Measurements from ENCODE around the gene PDE4D.
"Not testable (repeated sequence)": the region's sequence is repeated elsewhere in the genome, so short reads cannot be mapped to it uniquely, and the experiment has no call there.

PDE4D gene

DNA sequence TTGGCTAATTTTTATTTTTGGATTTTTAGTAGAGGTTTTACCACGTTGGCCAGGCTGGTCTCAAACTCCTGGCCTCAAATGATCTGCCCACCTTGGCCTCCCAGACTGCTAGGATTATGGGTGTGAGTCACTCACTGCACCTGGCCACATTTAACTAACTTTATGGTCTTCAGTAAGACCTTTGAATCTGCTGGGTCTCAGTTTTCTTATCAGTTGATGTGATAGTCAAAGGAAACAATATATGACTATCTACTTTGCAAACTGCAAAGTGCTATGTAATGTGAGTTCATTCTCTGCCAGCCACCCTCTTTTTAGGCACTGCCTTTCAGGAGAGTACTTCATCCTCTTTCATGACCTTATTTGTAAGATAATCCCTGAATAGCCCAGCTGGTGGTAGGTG, 474.7 kb downstream of the PDE4D start:
- DNase-seq (ENCODE audit: low read depth), result no peak

DNA sequence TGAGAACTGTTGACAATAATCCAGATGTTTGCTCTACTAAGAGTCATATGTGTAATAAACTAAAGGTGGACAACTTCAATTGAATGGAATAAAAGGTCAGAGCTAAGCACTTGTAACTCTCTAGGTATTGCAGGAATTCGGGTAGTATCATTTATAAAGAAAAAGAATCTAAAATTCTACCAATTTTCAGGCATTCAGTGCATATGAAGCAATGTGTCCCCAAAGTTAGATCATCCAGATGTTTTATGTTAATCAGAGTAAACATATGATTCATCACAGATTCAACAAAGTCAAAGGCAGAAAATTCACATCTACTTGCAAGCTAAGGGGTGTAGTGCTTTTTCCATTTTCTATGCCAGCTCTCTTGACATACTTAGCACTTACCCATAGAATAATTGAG, 477.1 kb downstream of the PDE4D start:
- DNase-seq (ENCODE audit: low read depth), result no peak

DNA sequence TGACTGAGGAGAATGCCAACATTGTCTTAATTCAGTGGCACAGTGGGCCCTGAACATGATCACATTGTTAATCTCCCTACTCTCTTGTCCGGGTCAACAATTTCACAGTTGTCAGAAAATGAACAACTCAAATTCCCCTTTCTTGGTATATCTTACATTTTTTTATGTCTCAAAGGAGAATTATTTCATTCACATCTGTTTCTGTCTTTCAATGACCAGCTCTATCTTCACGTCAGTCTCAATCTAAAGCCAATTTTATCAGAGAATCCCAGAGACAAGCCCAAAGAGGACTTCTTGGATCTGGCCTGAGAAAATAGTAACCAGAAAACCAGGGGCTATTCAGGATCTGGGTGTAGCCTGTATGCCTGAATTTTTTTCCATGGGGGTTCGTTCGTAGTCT, 477.5 kb downstream of the PDE4D start:
- no peak for DNase-seq (ENCODE audit: low read depth)

DNA sequence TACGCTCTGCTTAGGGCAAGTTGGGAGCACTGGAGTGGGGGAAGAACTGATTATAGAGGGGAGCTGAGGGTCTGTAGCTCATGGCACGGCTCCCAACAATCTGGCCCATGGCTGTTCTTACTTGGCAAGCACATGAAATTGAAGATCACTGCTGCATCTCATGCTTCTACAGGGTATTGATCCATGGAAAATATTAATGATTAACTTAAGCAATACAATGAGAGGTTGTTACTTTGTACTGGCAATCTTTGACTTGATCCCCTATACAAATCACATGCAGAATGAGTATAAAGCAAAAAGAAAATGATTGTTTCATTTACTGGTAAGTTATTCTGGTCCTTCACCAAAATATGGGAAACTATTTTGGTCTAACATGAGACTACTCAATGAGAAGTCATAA, 481.1 kb downstream of the PDE4D start:
- no peak for DNase-seq (ENCODE audit: low read depth)

DNA sequence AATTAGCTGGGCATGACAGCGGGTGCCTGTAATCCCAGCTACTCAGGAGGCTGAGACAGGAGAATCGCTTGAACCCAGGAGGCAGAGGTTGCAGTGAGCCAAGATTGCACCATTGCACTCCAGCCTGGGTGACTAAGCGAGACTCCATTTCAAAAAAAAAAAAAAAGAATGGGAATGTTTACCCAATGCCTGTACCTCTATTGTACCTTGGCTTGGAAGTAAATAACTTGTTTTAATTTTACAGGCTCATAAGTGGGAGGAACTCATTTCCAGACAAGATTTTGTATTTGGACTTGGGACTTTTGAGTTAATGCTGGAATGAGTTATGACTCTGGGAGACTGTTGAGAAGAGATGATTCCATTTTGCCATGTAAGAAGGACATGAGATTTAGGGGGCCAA, 484.5 kb downstream of the PDE4D start:
- not testable (repeated sequence) for DNase-seq (ENCODE audit: low read depth)

DNA sequence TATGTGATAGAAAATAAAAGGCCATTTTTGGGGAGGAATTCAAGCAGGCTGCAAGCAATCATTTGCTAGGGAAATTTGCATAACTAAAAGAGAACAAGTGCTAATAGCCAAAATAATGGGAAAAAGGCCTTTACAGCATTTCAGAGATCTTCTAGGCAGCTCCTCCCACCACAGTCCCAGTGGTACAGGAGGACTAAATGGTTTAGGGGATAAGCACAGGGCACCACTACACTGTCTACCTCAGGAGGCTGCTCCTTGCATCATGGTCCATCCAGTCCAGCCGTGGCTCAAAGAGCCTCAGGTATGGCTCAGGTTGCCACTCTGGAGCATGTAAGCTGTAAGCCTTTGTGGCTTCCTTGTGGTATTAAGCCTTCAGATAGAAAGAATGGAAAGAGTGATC, 485.6 kb downstream of the PDE4D start:
- no peak for DNase-seq (ENCODE audit: low read depth)

DNA sequence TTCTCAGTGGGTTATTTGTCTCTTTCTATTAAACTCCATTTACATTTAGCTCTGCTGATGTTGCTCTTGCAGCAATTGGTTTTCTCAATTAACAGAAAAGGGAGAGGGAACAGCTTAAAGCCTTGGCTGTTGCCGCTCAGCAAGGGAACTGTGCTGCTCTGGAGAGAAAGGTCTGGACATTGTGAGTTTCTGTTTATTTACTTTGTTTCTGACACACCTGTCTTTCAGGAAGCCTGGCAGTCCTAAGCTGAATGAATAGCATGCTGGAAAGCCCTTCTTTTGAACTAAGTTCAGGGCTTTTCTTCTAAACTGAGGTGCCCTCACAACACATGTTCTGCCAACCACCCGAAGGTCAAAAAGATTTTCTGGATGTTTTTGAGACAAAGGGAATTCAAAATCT, 491.9 kb downstream of the PDE4D start:
- DNase-seq (ENCODE audit: low read depth), result no peak

DNA sequence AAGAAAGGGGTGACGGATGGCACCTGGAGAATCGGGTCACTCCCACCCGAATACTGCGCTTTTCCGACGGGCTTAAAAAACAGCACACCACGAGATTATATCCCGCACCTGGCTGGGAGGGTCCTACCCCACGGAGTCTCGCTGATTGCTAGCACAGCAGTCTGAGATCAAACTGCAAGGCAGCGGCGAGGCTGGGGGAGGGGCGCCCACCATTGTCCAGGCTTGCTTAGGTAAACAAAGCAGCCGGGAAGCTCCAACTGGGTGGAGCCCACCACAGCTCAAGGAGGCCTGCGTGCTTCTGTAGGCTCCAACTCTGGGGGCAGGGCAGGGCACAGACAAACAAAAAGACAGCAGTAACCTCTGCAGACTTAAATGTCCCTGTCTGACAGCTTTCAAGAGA, 498.6 kb downstream of the PDE4D start:
- DNase-seq (ENCODE audit: low read depth), result not testable (repeated sequence)

DNA sequence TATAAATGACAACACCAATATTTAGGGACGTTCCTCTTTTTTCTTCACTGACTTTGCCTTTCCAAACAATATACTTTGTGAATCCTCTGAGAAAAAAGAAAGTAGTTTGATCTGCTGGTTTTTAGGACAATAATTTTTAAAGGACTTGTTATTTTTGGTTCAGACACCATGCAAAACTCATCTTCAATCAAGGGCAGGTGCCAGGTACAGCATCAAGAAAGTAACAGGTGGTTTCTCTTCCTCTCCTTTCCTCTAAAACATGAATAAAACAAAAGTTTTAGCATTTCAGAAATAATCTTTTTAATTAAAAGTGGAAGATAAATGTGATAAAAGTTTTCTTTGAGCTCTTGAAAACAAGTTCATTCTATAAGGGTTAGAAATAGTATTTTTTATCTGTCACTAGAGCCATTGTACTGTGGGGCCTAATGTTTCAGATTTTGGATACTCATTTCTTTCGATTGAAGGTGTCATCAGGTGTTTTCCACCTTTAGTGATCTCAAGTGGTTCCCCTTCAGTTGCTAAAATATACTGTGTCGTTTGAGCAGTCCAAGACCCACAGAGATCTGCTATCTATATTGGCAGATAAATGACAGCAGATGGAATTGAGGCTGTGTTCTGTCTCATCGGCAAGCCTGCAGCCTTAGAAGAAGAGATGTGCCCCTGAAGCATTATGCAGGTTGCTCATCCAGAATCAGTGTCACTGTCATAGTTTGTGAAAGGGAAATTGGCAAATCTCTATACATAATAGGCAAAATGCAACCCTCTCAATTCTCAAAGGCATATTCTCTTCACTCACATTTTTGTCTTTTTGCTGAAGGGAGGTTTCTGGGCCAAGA, 499.7 kb downstream of the PDE4D start:
- DNase-seq (ENCODE audit: low read depth), result no peak

DNA sequence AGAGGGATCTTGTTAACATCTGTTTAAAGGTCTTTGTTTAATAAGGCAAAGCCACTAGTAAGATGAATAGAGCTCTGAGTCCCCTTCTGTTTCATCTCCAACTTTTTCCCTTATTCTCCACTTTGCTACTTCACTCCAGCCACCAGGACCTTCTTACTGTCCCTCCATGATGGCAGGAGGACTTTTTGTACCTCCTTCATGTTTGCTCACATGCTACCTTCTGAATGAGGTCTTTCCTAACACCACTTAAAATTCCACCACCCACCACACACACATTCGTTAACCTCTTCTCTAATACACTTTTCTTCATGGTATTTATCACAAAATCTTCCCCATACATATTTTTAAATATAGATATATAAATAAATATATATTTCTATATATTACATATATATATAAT, 501.9 kb downstream of the PDE4D start:
- no peak for DNase-seq (ENCODE audit: low read depth)

DNA sequence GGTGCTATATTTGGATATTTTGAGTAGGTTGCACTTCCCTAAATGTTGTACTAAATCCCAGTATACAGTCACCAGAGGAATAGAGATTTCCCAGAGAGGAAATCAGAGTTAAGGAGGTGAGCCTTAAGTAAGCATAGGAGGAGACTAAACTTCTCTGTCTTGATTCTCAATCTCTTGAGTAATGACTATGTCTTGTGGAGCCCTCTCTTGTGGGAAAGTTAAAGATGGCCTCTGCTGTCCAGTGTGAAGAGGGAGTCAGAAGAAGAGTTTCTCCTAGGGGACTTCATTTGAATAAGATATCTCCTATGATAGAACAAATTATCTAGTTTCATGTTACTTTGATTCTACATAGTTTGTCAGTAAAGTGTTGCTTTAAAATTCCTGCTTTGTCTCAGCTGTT, 502.5 kb downstream of the PDE4D start:
- no peak for DNase-seq (ENCODE audit: low read depth)

DNA sequence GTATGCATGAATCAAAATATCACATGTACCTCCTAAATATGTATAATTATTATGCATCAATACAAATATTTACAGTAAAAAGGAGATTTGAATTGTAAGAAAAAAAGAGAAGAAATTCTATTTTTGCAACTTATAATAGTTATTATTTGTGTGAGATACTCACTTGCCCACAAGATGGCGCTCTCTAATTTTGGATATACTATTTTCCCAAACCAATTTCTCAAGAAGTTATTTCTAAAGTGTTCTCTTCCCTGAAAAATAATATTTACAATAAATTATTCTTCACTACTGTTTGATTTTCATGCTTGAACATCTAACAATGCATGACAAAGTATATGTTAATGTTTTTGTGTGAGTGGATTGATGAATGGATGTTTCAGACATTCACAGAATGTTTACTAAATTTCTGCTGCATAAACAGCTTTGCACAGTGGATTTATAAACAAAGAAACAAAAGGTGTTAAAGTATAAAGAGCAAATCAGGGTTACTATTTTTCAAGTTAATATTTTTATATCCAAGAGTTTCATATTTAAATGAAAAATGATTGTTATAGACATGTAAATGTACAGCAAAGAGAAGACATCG, 503.4 kb downstream of the PDE4D start:
- DNase-seq (ENCODE audit: low read depth), result peak; percentile 4

DNA sequence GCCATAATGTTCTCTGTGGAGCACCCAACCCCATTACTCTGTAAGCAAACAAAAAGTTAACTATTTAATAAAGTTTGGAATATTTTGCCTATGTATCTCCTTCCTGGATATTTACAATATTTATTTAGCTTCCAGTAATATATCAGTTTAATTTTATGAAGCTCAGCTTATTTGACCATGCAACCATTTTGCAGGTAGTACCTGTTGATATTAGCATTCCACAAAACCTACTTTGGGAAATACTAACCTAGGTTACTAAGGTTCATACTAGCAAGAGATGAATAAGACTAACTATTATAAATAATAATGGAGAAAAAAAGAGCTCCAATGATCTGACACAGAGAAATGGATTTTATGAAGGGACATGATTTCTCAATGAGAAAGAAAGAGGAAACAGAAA, 506.4 kb downstream of the PDE4D start:
- no peak for DNase-seq (ENCODE audit: low read depth)

DNA sequence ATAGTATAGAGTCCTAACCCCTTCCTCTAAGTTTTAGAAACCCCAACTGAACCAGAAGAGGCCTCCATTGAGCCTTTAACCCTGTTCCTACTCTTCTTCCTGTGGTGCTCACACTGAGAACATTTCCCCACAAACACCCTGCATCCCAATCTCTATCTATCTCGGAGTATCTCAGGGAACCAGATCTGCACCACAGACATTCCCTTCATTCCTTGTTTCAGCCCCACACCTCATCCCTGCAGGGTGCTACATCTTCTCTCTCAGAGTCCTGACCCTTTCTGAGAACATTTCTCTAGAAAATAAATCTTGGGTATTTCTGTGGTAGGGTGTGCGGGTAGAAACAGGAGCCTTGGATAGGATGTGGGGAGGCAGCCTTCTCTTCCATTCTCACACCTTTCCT, 507.8 kb downstream of the PDE4D start:
- no peak for DNase-seq (ENCODE audit: low read depth)

DNA sequence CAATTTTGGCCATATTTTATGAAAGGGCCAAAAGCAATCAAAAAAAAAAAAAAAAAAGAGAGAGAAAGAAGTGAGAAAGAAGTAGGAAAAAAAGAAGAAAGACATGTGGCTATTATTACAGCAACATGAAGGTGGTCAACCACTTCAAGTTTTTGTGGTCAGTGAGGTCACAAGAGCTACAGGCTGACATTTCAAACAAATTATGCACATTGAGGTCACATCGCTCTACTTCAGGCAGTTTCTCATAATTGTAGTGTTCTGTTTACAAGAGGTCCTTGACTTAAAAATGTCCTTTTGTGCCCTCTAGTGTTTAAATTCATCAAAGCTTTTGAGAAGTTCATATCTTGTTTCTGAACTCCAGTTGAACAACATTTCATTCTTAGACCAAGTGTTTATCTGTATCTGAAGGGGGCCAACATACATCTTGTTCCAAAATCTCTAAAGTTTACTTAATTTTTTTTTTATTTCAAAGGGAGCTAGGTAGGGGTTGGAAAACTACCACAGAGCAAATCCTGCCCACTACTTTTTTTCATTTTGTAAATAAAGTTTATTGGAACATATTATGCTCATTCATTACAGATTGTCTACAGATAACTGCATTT, 513.1 kb downstream of the PDE4D start:
- peak; percentile 26 for DNase-seq (ENCODE audit: low read depth)

DNA sequence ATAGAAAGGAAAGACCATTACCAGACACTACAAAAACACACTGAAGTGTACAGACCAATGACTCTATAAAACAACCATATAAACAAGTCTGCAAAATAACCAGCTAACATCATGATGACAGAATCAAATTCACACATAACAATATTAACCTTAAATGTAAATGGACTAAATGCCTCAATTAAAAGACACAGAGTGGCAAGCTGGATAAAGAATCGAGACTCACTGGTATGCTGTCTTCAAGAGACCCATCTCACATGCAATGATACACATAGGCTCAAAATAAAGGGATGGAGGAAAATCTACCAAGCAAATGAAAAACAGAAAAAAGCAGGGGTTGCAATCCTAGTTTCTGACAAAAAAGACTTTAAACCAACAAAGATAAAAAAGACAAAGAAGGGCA, 519.5 kb downstream of the PDE4D start:
- DNase-seq (ENCODE audit: low read depth), result not testable (repeated sequence)

DNA sequence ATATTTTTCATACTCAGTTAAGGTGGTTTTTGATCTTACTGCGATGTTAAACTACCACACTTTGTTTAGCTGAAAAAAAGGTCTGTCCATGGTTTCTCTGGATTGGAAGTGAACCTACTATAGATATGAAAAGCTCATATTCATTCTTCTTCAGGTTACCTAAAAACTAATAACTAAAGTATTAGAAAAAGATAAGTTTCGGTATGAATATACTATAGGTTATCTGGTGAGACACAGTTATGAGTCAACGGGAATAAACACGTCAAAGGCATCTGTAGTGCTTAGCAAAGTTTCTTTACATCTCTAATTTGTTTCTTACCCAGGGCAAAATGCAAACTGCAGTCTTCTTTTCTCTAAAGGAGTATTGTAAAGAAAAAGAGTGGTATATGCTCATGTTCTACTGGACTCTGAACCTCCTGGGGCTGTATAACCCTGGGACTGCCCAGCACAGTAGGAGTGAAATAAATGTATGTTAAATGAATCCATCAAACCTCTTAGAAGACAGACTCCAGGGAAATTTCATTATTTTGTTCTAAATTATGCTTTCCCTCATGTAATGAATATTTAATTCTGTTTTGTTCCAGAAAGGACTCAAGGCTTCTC, 521.9 kb downstream of the PDE4D start:
- no peak for DNase-seq (ENCODE audit: low read depth)

DNA sequence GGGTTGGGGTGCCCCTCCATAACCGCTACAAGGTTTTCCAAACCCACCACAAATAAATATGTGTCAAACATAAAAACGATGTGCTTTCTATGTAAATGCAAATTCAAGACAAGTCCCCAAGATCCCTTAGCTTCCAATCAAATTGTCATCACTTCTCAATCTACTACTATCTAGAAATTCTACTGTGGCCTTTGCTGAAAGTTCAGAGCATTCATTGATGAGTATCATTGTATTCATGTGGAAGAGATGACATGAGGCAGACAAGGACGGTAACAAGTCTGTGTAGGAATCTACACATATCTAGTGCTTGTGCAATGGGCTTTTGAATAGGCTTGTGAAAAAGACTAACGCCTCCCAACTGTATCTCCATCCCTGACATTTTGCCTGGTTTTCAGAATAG, 524.6 kb downstream of the PDE4D start:
- DNase-seq (ENCODE audit: low read depth), result no peak

DNA sequence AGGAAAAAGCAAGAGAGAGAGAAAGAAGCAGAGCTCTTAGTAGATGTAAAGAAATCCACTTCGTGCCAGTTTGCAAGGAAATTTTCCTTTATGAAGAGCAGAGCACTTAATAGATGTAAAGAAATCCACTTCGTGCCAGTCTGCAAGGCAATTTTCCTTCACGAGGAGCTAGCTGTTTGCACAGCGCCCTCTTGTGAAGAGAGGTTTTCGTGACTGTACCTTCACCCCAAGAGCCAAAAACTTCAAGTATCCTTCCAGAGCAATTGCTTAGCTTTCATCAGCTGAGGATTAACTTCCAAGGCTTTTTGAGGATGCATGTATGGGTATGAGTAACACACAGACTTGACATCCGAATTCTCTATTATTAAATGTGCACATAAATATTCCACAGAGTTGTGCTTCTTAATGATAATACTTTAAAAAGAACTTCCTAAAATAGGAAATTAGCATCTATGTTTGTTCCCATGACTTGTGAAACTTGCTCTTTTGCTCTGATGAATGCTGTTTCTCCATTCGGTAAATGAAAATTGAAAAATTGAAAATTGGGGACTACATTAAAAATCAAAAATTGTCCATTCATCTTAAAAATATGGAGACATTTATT, 525.6 kb downstream of the PDE4D start:
- peak; percentile 26 for DNase-seq (ENCODE audit: low read depth)

DNA sequence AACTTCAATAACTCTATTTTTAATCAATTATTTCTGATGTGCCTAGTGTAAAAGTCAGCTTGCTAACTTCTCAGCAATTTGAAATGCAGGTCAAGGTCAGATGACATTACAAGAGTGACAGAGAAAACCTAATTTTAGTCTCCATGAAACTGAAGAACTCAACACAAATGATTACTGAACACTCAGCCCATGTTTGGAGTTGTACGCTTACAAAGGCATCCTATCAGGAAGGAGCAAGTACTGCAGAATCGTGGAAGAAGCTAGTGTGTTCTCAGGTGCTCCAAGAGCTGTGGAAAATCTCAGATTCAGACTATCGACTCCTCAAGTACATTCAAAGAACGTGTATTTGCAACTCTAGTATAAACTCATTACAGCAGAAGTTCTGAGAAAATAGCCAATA, 526.7 kb downstream of the PDE4D start:
- no peak for DNase-seq (ENCODE audit: low read depth)

DNA sequence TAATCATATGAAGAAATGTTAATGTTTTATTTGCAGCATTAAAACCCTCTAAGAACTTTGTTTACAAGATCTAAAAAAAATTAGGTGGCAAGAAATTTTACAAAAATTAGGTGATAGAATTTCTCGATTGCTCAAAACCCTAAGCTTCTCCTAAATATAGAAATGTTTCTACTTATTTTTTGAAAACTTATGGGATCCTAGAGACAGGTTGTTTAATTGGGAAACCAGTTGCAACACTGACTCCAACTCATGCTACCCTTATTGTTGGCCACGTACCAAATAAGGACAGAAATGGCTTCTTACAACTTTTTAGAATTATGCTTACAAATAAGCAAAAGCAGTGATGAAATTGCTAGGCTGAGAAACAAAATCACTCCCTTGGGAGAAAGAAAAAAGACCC, 531.1 kb downstream of the PDE4D start:
- no peak for DNase-seq (ENCODE audit: low read depth)

DNA sequence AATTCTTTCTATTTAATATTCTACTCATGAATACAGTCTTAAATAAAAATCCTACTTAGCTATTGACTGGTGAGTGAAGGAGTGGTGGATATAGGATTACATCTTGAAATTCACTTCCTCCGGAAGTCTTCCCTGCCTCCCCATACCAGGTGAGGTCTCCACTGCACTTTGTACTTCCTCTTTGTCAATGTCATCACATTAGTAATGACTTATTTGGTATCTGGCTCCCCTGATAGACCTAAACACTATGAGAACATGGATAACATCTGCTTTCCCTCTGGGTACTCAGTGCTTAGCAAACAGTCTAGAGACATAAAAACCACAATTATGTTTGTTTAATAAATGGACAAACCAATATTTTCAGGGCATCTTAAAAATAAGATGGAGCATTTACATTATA, 532.1 kb downstream of the PDE4D start:
- no peak for DNase-seq (ENCODE audit: low read depth)

DNA sequence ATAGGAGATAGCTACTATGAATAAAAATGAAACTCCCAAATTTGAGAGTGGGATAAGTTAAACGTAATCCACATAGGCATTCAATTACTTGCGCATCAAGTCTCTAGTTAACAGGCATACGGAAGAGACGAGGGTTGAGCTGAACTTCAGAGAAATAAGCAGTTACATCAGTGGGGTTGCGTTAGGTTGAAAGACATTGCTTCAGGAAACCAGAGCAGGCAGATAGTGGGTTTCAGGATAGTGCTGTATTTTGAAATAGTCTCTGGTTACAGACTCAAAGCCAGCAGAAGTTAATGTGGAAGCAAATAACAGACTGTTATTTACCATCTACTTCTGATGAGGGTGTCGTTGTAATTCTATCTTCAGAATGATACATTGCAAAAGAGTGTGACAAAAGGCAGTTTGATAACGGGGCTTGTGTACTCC, 533.4 kb downstream of the PDE4D start:
- DNase-seq (ENCODE audit: low read depth), result no peak

Measured in GM04504 (cell line).